GM13977 (cell line): ENCODE data around the gene PROM2.

Source experiments
- DNase-seq: peaks from one replicate; pipeline ENCODE4 v3.0.0; 2012; ENCODE audit warnings: low spot score
- in situ Hi-C: fragments of 300-500 bp; cut with MboI; formaldehyde crosslinking; loops from one replicate; pipeline ENCODE4 v1.12.0; 2022; ENCODE audit warnings: low sequenced_read_pairs, low pct_unique_long_range_greater_than_20kb, mixed read lengths, inconsistent platforms; ENCODE audit not compliant: unreplicated experiment
- TF ChIP-seq, protein P1 (sequence below): IDR thresholded peaks from 2 replicates; pipeline ENCODE4 v1.5.1; 2012; ENCODE audit warnings: mild to moderate bottlenecking, control low read depth; ENCODE audit not compliant: insufficient read depth; ENCODE audit errors: extremely low read depth, missing control alignments

The PROM2 gene

DNA sequence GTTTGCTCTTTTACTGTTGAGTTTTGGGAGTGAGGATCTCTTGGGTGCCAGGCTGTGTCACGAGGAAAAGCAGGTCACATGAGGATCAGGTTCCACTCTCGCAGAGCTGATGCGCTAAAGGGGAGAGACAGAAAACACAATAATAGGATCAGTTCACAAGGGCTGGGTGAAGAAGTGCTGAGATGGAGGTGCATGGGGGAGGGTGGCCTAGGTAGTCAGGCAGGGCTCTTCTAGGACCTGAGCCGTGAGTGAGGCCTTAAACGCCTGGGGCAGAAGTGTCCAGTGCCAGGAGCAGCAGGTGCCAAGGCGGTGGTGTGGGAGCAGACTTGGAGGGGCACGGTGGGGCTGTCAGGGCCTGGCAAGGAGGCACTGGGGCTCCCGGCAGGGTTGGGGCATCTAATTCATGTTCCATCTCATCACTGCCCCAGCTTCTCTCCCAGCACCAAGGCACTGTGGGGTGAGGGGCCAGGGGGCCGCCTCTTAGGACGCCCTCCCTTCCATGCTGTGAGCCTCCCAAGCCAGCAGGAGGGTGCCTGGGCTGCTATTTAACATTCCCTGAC, 32.2 kb downstream of the PROM2 start:
- TF ChIP-seq, protein P1, sequence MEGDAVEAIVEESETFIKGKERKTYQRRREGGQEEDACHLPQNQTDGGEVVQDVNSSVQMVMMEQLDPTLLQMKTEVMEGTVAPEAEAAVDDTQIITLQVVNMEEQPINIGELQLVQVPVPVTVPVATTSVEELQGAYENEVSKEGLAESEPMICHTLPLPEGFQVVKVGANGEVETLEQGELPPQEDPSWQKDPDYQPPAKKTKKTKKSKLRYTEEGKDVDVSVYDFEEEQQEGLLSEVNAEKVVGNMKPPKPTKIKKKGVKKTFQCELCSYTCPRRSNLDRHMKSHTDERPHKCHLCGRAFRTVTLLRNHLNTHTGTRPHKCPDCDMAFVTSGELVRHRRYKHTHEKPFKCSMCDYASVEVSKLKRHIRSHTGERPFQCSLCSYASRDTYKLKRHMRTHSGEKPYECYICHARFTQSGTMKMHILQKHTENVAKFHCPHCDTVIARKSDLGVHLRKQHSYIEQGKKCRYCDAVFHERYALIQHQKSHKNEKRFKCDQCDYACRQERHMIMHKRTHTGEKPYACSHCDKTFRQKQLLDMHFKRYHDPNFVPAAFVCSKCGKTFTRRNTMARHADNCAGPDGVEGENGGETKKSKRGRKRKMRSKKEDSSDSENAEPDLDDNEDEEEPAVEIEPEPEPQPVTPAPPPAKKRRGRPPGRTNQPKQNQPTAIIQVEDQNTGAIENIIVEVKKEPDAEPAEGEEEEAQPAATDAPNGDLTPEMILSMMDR = no peak
- in situ Hi-C loops = no loop called here
- no peak for DNase-seq

DNA sequence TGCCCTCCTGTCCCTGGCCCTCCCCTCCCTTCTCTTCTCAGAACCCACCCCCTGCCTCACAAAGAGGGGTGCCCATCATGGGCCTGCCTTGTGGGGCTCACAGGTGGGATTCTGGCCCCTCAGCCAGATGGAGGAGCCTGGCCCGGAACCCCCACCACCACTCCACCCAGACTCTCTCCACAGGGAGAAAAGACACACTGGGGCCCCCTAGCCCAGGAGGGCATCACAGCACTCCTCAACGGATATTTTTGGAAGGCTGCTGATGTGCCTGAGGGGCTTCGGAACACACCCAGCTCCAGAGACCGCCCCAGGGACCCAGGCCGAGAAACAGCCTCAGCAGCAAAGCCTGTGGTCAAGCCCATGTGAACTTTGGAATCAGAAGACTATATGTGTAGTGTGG, 32.8 kb downstream of the PROM2 start:
- DNase-seq = no peak
- in situ Hi-C loops = no loop called here
- TF ChIP-seq, protein P1 = no peak

DNA sequence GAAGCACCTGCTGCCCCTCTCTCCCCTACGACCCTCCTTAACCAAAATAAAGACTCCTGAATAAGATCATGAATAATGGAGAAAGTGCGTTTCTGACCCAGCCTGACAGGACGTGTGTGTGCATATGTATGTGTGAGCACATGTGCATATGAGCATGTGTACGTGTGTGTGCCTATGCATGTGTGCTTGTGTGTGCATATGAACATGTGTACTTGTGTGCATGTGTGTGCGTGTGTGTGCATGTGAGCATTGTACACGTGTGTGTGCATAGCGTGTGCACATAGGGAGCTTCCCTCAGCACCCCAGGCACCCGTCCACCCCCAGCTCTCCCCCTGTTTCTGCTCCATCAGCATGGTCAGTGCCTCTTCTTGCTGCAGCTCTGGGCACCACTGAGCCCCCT, 33.6 kb downstream of the PROM2 start:
- in situ Hi-C loops = no loop called here
- TF ChIP-seq, protein P1 = no peak

DNA sequence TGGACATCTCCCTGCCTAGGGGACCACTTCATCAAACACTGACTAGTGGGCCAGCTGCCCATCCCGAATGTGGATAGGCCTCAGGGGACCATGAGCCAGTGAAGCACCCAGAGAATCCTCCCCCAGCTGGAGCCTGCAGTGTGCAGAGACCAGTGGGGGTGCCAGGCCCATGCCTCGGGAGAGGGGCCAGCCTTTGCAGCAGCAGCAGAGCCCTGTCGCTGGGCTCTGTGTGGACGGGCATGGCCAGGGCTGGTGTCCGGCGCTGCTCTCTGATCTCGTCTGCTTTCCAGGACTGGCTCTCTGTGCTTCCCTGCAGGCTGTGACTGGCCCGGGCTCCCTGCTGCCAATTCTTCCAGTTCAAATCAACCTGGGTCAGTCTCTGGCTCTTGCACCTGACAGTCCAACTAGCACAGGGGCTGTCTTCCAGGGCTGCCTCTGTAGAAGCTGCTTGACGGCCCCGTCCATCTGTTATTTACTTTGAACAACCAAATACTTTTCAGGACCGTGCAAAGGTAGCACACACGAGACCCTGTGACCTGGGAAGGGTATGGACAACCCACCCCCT, 34.3 kb downstream of the PROM2 start:
- DNase-seq = no peak
- in situ Hi-C loops = no loop called here
- TF ChIP-seq, protein P1 = no peak

More for the DNA sequence above, 33.6 kb downstream of the PROM2 start:
- no peak for DNase-seq

DNA sequence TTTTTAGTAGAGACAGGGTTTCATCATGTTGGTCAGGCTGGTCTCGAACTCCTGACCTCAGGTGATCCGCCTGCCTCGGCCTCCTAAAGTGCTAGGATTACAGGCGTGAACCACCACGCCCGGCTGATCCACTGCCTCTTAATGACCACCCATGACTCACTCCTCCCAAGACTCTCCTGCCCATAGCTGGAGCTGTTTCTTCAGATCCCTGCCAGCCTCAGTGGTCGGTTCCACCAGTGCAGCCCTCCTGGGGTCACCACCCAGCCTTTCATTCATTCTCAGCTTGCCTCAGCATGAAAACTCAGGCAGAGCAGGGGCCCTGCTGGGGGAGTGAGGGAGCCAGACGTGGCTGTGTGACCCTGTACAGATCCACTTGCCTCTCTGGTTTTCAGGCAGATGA, 35.4 kb downstream of the PROM2 start:
- TF ChIP-seq, protein P1 = no peak
- in situ Hi-C loops = no loop called here
- DNase-seq = no peak

DNA sequence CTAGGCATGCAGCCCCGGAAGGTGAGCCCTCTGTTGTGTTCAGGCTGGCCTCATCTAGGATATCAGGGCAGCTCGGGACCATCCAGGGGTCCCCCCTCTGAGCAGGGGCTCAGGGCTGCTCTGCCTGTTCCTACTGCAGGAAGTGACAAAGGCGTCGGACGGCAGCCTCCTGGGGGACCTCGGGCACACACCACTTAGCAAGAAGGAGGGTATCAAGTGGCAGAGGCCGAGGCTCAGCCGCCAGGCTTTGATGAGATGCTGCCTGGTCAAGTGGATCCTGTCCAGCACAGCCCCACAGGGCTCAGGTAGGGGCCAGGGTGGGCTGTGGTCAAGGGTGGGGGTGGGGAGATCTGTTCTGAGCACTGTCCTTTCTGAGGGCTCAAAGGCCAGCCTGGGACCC, 36.0 kb downstream of the PROM2 start:
- no peak for DNase-seq
- in situ Hi-C loops = no loop called here
- TF ChIP-seq, protein P1 = no peak
